Astrocyte (in vitro differentiated cells and primary cell): ENCODE results near the gene RSPH1.

Experiments used
- EZH2 ChIP-seq: IDR thresholded peaks from 2 replicates; pipeline ENCODE4 v1.6.1; 2012; ENCODE audit warnings: mild to moderate bottlenecking, low read length, inconsistent platforms; ENCODE audit not compliant: insufficient read depth
- TF ChIP-seq, protein P1 (sequence below): IDR thresholded peaks from 2 replicates; pipeline ENCODE4 v1.5.1; 2011; ENCODE audit warnings: low read depth, mild to moderate bottlenecking, inconsistent platforms, low read length, moderate library complexity; ENCODE audit not compliant: insufficient read depth

DNA sequence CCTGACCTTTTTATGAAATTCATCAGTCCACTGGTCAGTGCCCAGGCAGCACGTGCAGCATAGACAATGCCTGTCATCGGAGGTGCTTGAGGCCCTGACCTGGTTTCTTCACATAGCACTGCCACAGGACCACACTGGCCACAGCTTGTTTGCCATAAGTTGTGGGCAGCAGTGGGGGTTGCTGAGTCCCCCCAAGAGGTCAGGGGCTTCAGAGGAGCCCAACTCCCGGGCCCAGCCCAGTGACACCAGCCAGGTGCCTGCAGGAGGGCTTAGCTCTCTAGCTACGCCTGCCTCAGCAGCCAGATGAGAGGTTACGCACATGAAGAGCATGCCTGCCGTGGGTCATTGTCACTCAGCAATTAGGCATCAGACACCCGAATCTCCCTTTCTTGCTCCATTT lies 50.7 kb downstream of the RSPH1 start:
- TF ChIP-seq EZH2: no peak
- TF ChIP-seq, protein P1, sequence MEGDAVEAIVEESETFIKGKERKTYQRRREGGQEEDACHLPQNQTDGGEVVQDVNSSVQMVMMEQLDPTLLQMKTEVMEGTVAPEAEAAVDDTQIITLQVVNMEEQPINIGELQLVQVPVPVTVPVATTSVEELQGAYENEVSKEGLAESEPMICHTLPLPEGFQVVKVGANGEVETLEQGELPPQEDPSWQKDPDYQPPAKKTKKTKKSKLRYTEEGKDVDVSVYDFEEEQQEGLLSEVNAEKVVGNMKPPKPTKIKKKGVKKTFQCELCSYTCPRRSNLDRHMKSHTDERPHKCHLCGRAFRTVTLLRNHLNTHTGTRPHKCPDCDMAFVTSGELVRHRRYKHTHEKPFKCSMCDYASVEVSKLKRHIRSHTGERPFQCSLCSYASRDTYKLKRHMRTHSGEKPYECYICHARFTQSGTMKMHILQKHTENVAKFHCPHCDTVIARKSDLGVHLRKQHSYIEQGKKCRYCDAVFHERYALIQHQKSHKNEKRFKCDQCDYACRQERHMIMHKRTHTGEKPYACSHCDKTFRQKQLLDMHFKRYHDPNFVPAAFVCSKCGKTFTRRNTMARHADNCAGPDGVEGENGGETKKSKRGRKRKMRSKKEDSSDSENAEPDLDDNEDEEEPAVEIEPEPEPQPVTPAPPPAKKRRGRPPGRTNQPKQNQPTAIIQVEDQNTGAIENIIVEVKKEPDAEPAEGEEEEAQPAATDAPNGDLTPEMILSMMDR: no peak
